Transverse colon (tissue), 3 donors: ENCODE measurements around the gene C1QTNF1.

Source experiments
- CTCF ChIP-seq, 5 experiments: fragments of 200-600 bp in 3 of 5; fragments of 450-650 bp in 2 of 5; sonication (generic) in 3 of 5; IDR thresholded peaks; 1 replicate in 2 of 5; 2 replicates in 3 of 5; pipeline ENCODE4 v1.5.1; 2016 to 2017; ENCODE audit warnings: antibody characterized with exemption in 5 of 5, inconsistent platforms in 3 of 5, mild to moderate bottlenecking in 2 of 5, moderate library complexity in 1 of 5
- POLR2A ChIP-seq: fragments of 450-650 bp; IDR thresholded peaks from one replicate; pipeline ENCODE4 v1.6.1; 2016; ENCODE audit warnings: antibody characterized with exemption, mild to moderate bottlenecking, moderate library complexity

GRCh38 chr17:79057737-79058385 is 33.9 kb downstream of the C1QTNF1 start:
- TF ChIP-seq CTCF (IDR thresholded peaks at IDR 0.05) (no peak), POLR2A (no peak)
